Measurements from ENCODE around the gene CDH11. TPM values are rescaled to one million over a fixed set of nuclear protein-coding genes. Genes with fewer than 3 reads are reported as not detected.

CDH11 gene
- total and polyA plus RNA-seq, 2 donors (not counting 1 experiment from before 2014, with no cell fraction given): not detected

GRCh38 chr16:65124596-65124995 lies 2.7 kb upstream of the CDH11 start:
- Mint-ChIP-seq H3K27ac (no peak overlapping the region), H3K27me3 (peaks cover 19% of the 10 kb centered on the region), H3K4me1 (no peaks in the 10 kb centered on the region), H3K9me3 (ENCODE audit: insufficient read depth) (no peaks in the 10 kb centered on the region), H3K4me3 (no peak overlapping the region)
- Histone ChIP-seq H2AFZ (ENCODE audit: insufficient read depth, low read depth, low read length, poor library complexity, severe bottlenecking) (no peak overlapping the region), H3K27ac (ENCODE audit: low read length in 2 of 2) (no peak overlapping the region), H3K4me3 (ENCODE audit: control extremely low read depth in 1 of 5, extremely low read depth in 1 of 5, insufficient read depth in 1 of 5, low read depth in 2 of 5, low read length in 4 of 5) (no peak overlapping the region), H3K9me3 (ENCODE audit: control extremely low read depth in 1 of 3, control insufficient read depth in 2 of 3, insufficient read depth in 1 of 3, low read length in 2 of 3) (peaks cover 0 to 12% (median 0%) of the 10 kb centered on the region in 3 donors), H4K20me1 (ENCODE audit: control insufficient read depth, insufficient read depth, low read length, poor library complexity, severe bottlenecking) (no peaks in the 10 kb centered on the region), H3K79me2 (ENCODE audit: control insufficient read depth, insufficient read depth, low read length) (no peaks in the 10 kb centered on the region), H3K27me3 (replicated peaks in 1 of 4; ENCODE audit: control extremely low read depth in 1 of 4, control insufficient read depth in 3 of 4, insufficient read depth in 4 of 4, low read length in 3 of 4) (peaks cover 0 to 29% (median 16%) of the 10 kb centered on the region in 4 experiments), H3K4me1 (ENCODE audit: control insufficient read depth in 2 of 2, insufficient read depth in 2 of 2, low read length in 2 of 2) (no peaks in the 10 kb centered on the region), H3K4me2 (replicated peaks; ENCODE audit: low read depth, low read length, poor library complexity, severe bottlenecking) (no peak overlapping the region), H3K9ac (ENCODE audit: low read length) (no peak overlapping the region), H3K36me3 (replicated peaks in 1 of 2; ENCODE audit: control extremely low read depth in 1 of 2, control insufficient read depth in 1 of 2, extremely low read depth in 1 of 2, insufficient read depth in 2 of 2, low read length in 1 of 2) (no peaks in the 10 kb centered on the region)
- POLR2A ChIA-PET: no interaction called here
- no CpG with 5 or more reads among the region's 2 CpGs for WGBS (ENCODE audit: insufficient coverage)
- no peak for DNase-seq
- TF ChIP-seq CTCF (IDR thresholded peaks at IDR 0.05) (no peak), EZH2 (IDR thresholded peaks at IDR 0.05; ENCODE audit: borderline replicate concordance, insufficient read depth, low read depth, low read length, poor library complexity, severe bottlenecking) (no peak)
- no peak for ATAC-seq (ENCODE audit: low read depth)
- CTCF ChIA-PET: no interaction called here
- intact Hi-C loops (cut with micrococcal nuclease): no loop called here

- Histone ChIP-seq H3K4me2 (replicated peaks; ENCODE audit: low read depth, low read length, poor library complexity, severe bottlenecking) (no peak overlapping the region), H4K20me1 (ENCODE audit: control insufficient read depth, insufficient read depth, low read length, poor library complexity, severe bottlenecking) (no peaks in the 10 kb centered on the region), H3K27ac (ENCODE audit: low read length in 2 of 2) (no peak overlapping the region), H3K27me3 (replicated peaks in 1 of 4; ENCODE audit: control extremely low read depth in 1 of 4, control insufficient read depth in 3 of 4, insufficient read depth in 4 of 4, low read length in 3 of 4) (peaks cover 0 to 29% (median 16%) of the 10 kb centered on the region in 4 experiments), H3K9me3 (ENCODE audit: control extremely low read depth in 1 of 3, control insufficient read depth in 2 of 3, insufficient read depth in 1 of 3, low read length in 2 of 3) (peaks cover 0 to 12% (median 0%) of the 10 kb centered on the region in 3 donors), H3K4me3 (ENCODE audit: control extremely low read depth in 1 of 5, extremely low read depth in 1 of 5, insufficient read depth in 1 of 5, low read depth in 2 of 5, low read length in 4 of 5) (no peak overlapping the region), H3K36me3 (replicated peaks in 1 of 2; ENCODE audit: control extremely low read depth in 1 of 2, control insufficient read depth in 1 of 2, extremely low read depth in 1 of 2, insufficient read depth in 2 of 2, low read length in 1 of 2) (no peaks in the 10 kb centered on the region), H3K79me2 (ENCODE audit: control insufficient read depth, insufficient read depth, low read length) (no peaks in the 10 kb centered on the region), H3K9ac (ENCODE audit: low read length) (no peak overlapping the region), H2AFZ (ENCODE audit: insufficient read depth, low read depth, low read length, poor library complexity, severe bottlenecking) (no peak overlapping the region), H3K4me1 (ENCODE audit: control insufficient read depth in 2 of 2, insufficient read depth in 2 of 2, low read length in 2 of 2) (no peaks in the 10 kb centered on the region)
- ChIA-PET POLR2A (no interaction called here), CTCF (no interaction called here)
- WGBS (ENCODE audit: insufficient coverage): 83% methylated on average over 1 of the region's 7 CpGs
- H3K27ac Mint-ChIP-seq: no peak overlapping the region
- no peak overlapping the region for H3K4me3 Mint-ChIP-seq
- no peak for TF ChIP-seq EZH2 (IDR thresholded peaks at IDR 0.05; ENCODE audit: borderline replicate concordance, insufficient read depth, low read depth, low read length, poor library complexity, severe bottlenecking)
- no peak for TF ChIP-seq CTCF (IDR thresholded peaks at IDR 0.05)
- no peak for ATAC-seq (ENCODE audit: low read depth)
- H3K27me3 Mint-ChIP-seq: peaks cover 19% of the 10 kb centered on the region
- no peak for DNase-seq
- H3K4me1 Mint-ChIP-seq: no peaks in the 10 kb centered on the region
- intact Hi-C loops (cut with micrococcal nuclease): no loop called here
- H3K9me3 Mint-ChIP-seq (ENCODE audit: insufficient read depth): no peaks in the 10 kb centered on the region
Observed at GRCh38 chr16:65124212-65124548, 2.3 kb upstream of the CDH11 start.

All from B cell (primary cell).